MV-4-11 (cell line): Measurements from ENCODE around the gene ROR1.

Experiments used
- DNase-seq: peaks from one replicate; lab custom pipeline; 2025; lab: John Stamatoyannopoulos, UW

ROR1 gene

GRCh38 chr1:63857478-63857877 lies 83.7 kb downstream of the ROR1 start:
- no peak for DNase-seq

DNA sequence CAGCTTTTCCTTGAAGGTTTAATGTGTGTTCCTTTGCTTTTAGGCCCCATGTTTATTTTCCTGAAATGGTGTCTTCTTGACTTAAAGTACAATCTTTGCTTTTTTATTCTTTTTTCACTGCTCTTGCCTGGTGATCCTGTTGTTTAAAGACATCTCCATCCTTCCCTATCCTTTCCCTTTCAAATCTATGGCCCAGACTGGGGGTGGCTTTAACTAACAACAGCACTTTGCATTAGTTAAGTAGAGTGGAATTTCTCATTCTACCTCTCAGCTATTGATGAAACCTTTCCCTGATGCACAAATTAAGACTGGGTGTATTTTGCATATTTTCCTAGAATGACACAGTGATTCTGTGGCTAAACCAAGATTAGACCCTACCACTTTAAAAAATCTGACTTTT lies 84.3 kb downstream of the ROR1 start:
- no peak for DNase-seq

DNA sequence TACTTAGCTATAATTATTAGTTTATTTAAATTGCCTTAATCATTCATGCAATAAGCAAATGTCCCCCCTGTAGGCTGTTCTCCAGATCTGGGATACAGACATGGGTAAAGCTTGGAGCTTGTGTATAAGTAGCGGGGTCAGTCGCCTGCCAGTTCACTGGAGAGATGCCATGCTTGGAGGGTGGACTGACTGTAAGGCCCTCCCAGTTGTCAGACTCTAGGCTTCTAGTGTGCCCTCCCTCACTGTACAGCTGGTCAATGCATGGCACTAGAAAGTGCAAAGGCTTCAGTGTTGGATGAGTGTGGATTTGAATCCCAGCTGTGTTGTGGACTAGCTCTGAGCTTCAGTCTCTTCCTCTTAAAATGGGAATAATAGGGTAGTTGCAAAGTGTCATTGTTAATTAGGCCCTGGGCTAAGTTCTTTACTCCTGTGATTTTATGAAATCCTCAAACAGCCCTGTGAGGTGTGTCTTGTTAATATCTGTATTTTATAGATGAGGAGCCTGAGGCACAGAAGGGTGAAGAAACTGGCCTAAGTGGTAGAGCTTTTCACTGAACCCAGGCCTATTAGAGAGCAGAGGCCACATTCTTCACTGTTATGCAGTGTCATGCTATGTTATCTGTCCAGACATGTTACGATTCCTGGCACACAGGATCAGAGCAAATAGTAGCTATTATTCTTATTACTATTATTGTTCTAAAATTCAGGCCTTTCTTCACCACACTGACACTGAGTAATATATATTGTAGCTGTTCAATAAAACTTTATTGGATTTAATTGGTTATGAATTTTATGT lies 85.9 kb downstream of the ROR1 start:
- DNase-seq = no peak

DNA sequence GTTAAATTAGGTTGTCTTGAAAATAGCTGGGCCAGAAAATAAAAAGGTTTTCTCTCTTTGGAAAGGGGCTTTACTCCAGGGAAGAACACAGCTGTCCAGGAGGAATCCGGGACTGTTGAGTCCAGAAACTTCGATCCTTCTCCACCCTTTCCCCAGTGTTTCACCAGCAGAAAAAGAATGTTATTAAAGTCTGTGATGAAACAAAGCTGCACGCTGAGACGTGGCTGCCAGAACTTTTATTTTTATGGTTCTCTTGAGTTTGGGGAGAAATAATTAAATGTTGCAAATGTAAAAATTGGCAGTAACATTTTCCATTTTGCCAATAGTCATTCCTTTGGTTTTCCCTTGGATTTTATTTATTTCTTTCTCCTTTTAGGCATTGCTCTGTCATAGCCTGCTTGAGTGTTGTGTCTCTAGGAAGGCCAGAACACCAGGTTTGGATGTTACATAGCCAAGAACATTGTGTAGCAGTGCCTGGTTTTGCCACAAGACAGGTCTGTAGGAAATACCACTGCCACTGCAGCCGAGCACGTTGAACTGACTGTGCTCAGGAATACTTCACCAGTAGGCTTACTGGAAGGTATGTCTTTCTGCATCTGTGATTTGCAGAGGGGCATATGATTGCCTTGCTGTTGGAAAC lies 87.4 kb downstream of the ROR1 start:
- no peak for DNase-seq

DNA sequence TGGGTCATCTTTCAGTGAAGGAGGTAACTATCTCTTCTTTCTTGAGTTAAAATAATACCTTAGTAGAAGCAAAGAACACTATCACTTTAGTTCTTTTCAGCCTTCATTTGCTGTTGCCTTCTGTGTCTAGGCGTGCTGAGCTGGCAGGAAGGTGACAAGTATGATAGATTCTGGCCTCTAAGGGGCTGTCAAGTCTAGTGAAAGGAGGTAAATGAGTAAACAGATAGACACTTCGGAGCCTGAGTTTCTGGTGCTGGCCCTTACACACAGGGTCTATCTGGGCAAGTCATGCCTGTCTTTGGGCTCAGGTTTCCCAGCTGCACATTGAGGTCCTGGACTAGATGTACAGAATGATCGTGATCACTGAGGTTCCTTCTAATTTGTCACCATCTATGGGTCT lies 89.3 kb downstream of the ROR1 start:
- no peak for DNase-seq

- DNase-seq = no peak
These were observed 90.4 kb downstream of the ROR1 start for GRCh38 chr1:63864224-63864641.

DNA sequence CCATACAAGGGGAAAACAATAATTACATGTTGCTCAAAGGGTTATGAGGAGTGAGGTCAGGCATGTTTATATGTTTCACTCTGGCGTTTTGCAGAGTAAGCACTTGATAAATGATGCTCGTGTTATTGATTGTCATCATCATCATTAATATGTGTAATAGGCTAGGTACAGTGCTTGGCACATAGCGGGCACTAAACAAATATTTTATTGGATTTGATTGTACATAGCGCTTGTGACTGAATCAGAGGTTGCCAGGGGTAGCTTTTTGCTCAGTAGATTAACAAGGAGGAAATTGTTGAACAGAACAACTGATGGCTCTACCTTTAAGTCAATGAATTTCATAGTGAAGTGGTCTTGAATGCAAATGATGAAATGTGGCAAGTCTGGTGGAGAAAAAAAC lies 91.7 kb downstream of the ROR1 start:
- no peak for DNase-seq

DNA sequence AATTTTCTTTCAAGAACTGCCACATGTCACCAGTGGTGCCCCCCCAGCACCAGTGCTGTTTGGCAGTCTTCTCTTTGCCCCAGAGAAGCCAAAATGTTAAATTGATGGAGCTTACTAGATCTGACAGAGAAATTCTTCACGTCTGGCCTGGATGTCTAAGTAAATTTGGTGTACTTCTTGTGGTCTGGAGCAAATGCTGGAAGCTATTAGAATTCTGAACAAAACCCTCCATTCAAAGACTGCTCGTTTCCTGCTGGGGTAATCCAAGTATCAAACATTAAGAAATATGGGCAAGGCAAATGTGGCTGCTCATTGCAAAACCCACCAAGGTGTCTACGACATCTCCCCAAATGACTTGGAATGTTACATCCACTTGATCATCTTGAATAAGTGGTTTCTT lies 92.3 kb downstream of the ROR1 start:
- DNase-seq = no peak

DNA sequence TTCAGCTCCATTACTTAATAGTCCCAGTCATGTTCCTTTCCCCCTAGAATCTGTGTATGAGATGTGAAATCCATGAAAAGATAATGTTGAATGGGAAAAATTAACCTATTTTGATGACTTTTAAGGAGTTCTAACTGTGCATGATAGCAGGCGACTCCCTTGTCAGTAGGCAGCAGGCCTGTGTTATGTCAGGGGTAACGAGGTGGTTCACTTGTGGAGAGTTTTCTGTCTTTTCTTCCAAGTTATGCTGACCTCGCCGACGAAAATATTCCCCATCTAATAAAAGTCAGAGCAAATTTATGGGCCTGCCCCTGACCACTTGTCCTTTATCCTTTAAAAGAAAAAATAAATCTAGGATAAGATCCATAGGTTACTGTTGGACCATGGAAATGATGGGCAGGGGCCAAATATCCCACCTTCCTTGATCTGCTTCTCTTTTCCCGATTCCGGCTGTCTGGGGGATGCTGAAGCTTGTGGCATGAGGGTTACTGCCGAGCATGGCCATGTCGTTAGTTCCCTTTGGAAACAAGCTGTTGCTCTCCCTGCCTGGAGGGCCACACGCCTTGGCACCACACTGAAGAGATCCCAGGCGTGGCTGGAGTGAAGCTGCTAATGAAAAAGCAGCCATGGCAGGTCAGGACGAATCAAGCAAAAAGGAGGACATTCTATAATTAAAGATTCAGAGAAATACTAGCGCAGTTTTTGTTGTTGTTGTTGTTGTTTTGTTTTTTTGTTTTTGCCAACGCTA lies 93.8 kb downstream of the ROR1 start:
- DNase-seq = no peak

- DNase-seq = no peak
These were observed 94.5 kb downstream of the ROR1 start for GRCh38 chr1:63868268-63868781.

GRCh38 chr1:63870152-63870551 lies 96.3 kb downstream of the ROR1 start:
- DNase-seq = no peak

DNA sequence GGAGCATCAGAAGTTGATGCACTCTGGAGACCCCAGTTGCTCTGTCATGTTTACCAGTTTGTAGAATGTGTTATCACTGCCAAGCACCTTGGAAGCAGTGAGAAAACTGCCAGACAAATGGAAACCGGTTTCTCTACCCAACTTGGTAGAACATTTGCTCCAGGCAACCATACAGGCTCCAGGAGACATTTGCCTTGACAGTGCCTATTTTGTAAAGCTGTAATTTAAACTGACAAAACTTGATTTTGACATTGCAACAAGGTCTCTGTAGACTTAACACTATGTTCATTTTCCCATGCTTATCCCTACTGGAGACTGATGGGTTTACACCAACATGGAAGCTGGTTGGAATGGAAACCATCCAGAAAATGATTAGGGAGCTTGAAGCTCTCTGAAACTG lies 97.6 kb downstream of the ROR1 start:
- DNase-seq = no peak

DNA sequence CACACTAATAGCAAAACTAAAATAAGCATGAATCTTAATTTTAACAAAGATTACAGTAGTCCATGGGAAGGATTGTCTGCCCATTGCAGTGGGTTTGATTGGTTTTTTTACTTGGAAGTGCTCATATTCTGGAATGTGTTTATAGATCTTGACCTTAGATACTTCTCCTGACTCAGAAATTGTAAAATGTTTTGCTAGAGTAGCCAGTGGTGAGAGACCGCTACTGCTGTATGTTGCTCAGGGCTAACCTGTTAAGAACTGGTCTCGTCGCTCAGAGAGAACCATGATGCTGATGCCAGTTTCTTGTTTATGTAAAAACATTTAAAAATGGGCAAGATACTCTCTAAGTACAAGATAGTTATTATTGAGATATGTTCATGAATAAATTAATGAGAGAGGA lies 99.9 kb downstream of the ROR1 start:
- no peak for DNase-seq

- no peak for DNase-seq
These were observed 100.6 kb downstream of the ROR1 start for GRCh38 chr1:63874278-63874880.

- no peak for DNase-seq
These were observed 101.8 kb downstream of the ROR1 start for GRCh38 chr1:63875636-63876035.

DNA sequence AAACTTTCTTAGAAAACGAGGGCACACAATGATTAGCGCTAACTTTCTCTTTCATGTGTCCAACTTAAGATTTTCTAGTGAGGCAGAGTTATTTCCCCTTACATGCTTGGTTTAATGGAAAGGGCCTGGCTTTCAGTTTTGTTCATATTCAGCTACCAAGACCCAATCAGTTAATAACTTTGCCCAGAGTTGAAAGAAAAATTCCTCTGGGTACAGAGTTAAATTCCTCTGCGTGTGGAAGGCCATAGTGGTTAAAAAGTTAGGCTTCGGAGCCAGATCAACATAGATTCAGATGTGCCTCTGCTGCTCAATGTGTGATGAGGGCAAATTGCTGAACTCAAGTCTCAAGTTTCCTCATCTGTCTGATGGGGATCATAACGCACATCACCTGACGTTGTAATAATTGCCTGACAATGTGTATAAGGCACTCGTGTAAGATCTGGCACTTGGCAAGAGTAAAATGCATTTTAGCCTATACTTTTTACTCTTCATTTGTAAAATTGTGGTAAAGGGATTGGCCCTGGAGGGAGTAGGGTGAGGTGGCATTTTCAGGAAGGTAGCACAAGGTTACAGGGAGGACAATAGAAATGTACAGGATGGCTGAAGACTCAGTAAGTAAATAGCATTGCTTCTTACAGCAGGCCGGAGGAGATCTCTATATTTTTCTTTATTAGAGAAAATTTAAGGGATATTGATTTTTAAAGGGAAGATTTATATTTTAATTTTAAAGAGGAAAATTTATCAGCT lies 103.4 kb downstream of the ROR1 start:
- no peak for DNase-seq

- no peak for DNase-seq
These were observed 104.0 kb downstream of the ROR1 start for GRCh38 chr1:63877816-63878215.

DNA sequence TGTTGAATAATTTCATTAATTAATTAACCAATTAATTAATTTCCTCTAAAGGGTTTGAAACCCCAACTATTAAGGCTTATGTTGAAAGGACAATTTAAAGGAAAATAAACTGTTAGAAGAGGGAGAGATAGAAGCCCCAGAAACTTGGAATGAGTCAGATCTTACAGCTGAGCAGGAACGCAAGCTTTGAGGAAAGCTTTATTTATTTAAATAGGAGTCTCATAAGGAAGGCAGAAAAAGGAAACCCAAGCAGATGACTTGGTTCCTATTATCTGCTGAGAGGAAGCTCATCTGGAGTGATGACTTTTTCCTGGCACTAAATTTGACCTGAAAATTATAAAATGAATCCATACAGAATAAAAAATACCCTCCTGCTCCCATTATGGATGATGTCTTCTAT lies 105.1 kb downstream of the ROR1 start:
- DNase-seq = no peak

DNA sequence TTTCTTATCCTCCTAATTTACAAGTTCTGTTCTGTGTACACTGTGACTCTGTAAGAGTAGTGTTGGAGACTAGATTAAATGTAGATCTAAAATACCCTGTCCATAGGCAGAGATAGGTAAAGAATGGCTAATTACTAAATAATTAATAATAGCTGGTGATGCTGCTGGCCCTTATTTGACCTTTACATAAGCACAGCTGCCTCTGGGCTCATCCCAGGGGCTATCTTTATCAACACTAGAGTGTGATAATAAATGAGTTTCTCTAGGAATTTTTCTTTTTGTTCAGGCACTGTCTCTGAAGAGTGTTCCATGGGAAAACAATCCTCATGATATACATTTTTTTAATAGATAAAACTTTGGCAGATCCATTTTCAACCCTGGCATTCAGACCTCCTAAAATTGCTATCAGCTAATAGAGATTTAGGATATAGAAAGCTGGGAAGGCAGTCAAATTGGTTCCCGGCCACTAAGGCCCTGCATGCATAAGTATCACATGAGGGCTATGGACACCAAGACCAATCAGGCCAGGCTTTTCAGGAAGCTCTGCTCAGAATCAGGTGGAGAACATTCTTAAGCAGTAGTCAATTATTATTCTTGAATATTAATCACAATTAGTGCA lies 107.2 kb downstream of the ROR1 start:
- DNase-seq = no peak

GRCh38 chr1:63882048-63882704 lies 108.4 kb downstream of the ROR1 start:
- no peak for DNase-seq
